ENCODE data around the gene TRAK1. TPM values are rescaled to one million over a fixed set of nuclear protein-coding genes. Genes with fewer than 3 reads are reported as not detected.

TRAK1 gene
- total RNA-seq, 6 donors from 2014 or later = 46.7 to 107 (median 74.7) TPM

DNA sequence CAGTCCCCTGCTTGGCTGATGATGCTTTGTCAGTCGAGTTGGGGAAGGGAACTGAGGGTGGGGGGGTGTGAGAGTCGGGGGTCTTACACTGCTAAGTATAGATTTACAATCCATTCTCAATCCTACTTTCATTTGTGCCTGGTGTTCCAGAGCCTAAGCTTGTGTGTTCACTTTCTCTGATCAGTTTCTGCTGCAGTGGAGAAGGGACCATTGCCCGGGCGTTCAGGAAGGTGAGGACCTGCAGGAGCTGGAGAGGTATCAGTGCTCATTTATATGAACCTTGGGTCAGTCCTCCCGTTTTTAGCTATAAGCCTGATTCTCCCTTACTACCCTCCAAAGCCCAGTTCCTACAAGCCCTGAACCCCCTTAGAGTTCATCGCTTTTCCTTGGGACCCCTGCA lies 41.0 kb upstream of the TRAK1 start:
- peaks cover 28 to 46% (median 31%) of the 10 kb centered on the region in 4 donors for H3K4me1 ChIP-seq
- 91 to 95% methylated on average over 6 of the region's 6 CpGs for WGBS, 2 donors
- ATAC-seq (ENCODE audit: low FRiP score in 2 of 2) = no peak

DNA sequence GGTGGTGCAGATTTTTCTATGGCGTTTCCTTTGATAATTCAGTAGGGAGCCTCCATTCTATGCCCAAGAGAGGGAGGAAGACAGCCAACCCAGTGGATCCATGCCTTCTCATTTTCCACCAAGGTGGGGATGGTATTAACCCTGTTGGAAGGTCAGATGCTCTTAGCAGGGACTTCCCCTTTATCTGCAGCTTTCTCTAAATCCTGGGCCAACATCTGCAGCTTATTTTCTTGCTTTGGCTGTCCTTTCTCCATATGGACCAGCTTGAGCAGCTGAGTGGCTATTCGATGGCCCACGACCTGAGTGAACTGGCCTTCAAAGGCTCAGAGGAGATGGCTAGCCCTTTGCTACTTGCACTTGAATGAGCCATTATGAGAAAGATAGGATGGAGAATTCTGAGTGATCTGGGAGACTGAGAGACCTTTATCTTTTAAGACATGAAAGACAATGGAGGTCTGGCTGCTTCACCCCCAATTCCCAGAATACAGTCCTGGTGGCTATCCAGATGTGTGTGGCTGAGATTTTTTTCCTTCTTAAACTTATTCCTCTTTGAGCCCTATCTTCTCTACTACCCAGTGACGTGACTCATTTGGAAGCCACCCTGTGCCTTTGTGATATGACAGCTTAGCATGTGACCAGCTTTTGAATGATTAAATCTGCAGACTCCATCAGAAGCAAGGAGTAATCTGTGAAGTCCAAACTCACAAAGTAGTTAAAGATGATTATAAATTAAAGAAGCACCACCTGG lies 39.6 kb upstream of the TRAK1 start:
- Histone ChIP-seq H3K36me3 (no peaks in the 10 kb centered on the region), H3K27me3 (no peaks in the 10 kb centered on the region), H3K4me1 (peaks cover 27 to 40% (median 29%) of the 10 kb centered on the region in 4 donors), H3K9me3 (no peaks in the 10 kb centered on the region), H3K4me3 (no peak overlapping the region), H3K27ac (peak overlapping the region; percentile 53 to 81 (median 67))
- ATAC-seq (ENCODE audit: low FRiP score in 2 of 2) = peak in 1 of 2 donors; percentile 62
- WGBS, 2 donors = 78 to 89% methylated on average over 4 of the region's 4 CpGs
- DNase-seq = no peak
- TF ChIP-seq, protein P1, sequence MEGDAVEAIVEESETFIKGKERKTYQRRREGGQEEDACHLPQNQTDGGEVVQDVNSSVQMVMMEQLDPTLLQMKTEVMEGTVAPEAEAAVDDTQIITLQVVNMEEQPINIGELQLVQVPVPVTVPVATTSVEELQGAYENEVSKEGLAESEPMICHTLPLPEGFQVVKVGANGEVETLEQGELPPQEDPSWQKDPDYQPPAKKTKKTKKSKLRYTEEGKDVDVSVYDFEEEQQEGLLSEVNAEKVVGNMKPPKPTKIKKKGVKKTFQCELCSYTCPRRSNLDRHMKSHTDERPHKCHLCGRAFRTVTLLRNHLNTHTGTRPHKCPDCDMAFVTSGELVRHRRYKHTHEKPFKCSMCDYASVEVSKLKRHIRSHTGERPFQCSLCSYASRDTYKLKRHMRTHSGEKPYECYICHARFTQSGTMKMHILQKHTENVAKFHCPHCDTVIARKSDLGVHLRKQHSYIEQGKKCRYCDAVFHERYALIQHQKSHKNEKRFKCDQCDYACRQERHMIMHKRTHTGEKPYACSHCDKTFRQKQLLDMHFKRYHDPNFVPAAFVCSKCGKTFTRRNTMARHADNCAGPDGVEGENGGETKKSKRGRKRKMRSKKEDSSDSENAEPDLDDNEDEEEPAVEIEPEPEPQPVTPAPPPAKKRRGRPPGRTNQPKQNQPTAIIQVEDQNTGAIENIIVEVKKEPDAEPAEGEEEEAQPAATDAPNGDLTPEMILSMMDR (IDR thresholded peaks at IDR 0.05) = no peak
- no peak for TF ChIP-seq POLR2A (IDR thresholded peaks at IDR 0.05)
- no peak for TF ChIP-seq EP300 (IDR thresholded peaks at IDR 0.05)
- TF ChIP-seq POLR2AphosphoS5 (IDR thresholded peaks at IDR 0.05) = no peak

More for the DNA sequence above, 41.0 kb upstream of the TRAK1 start:
- Histone ChIP-seq H3K36me3 (no peaks in the 10 kb centered on the region), H3K27me3 (no peaks in the 10 kb centered on the region), H3K27ac (no peak overlapping the region), H3K9me3 (no peaks in the 10 kb centered on the region), H3K4me3 (no peak overlapping the region)
- TF ChIP-seq POLR2A (IDR thresholded peaks at IDR 0.05) (no peak), POLR2AphosphoS5 (IDR thresholded peaks at IDR 0.05) (no peak), EP300 (IDR thresholded peaks at IDR 0.05) (no peak)
- TF ChIP-seq, protein P1 (IDR thresholded peaks at IDR 0.05) = no peak
- no peak for DNase-seq

DNA sequence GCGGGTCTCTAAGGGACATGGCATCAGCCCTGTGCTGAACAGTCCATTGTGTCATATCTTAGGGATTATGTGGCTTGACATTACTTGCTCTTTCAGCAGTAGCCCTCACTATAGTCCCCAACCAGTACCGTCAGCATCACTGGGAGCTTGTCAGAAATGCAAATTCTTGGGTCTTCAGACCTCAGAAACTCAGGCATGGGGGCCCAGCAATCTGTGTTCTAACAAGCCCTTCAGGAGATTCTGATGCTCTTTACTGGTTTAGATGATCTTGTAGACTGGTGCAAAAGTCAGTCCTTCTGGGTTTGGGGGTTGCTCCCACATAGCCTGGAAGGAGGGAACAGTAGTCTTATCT lies 39.0 kb upstream of the TRAK1 start:
- ATAC-seq (ENCODE audit: low FRiP score in 2 of 2) (peak in 1 of 2 donors; percentile 45), DNase-seq (no peak)
- H3K4me3 ChIP-seq = no peak overlapping the region
- H3K36me3 ChIP-seq = no peaks in the 10 kb centered on the region
- TF ChIP-seq POLR2A (IDR thresholded peaks at IDR 0.05) (no peak), EP300 (IDR thresholded peaks at IDR 0.05) (no peak), POLR2AphosphoS5 (IDR thresholded peaks at IDR 0.05) (no peak)
- TF ChIP-seq, protein P1 (IDR thresholded peaks at IDR 0.05) = no peak
- no peaks in the 10 kb centered on the region for H3K27me3 ChIP-seq
- peak overlapping the region; percentile 53 to 81 (median 67) for H3K27ac ChIP-seq
- H3K4me1 ChIP-seq = peaks cover 27 to 40% (median 29%) of the 10 kb centered on the region in 4 donors
- H3K9me3 ChIP-seq = no peaks in the 10 kb centered on the region
- WGBS, 2 donors = 62 to 88% methylated on average over 2 of the region's 2 CpGs

DNA sequence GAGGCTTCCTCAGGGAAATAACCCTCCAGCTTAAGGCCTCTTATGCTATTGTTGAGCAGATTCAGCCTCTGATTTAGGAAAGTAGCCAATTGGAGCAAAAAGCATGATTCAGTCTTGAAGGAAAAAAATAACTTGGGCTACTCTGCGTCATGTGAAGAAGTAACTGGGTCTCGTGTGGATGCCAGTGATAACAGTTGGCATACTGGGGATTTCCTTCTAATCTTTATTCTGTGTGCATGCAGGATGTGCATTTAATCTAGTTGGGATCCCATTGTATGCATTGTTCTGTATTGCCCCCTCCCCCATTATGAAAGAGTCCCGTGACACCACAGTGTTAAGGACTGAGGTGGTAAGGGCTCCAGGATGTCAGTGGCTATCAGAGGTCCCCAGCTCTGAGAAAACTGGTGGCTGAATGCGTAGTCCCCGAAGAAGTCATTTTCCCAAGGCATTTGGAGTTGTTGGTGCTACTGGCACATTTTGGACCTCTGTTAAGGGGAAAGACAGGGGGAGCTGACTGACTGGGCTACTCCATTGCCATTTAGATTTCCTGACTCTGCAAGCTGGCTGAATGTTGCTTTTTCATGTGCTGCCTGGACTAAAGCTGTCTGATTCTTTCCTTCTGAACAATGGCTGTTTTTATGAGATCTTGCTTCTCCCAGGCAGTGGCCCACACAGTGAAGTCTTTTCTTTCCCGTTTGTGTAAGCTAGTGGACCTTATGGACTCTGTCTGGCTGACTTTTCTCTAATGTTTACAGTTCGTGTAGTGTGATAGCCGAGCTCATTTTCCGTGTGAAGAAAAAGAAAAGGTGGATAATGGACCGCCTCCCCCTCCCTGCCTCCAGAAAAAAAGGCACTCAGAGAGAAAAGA lies 38.4 kb upstream of the TRAK1 start:
- ATAC-seq (ENCODE audit: low FRiP score in 2 of 2) (peak in 1 of 2 donors; percentile 78), DNase-seq (no peak)
- Histone ChIP-seq H3K36me3 (no peaks in the 10 kb centered on the region), H3K27ac (peak overlapping the region; percentile 55 to 81 (median 77)), H3K4me3 (no peak overlapping the region), H3K27me3 (no peaks in the 10 kb centered on the region), H3K9me3 (no peaks in the 10 kb centered on the region), H3K4me1 (peaks cover 27 to 44% (median 29%) of the 10 kb centered on the region in 4 donors)
- no peak for TF ChIP-seq POLR2A (IDR thresholded peaks at IDR 0.05)
- TF ChIP-seq, protein P1 (IDR thresholded peaks at IDR 0.05) = peak in 1 of 6 experiments; percentile 7
- WGBS, 2 donors = 55 to 59% methylated on average over 10 of the region's 10 CpGs
